ENCODE results near the gene CFAP410. TPM values are rescaled to one million over a fixed set of nuclear protein-coding genes. Genes with fewer than 3 reads are reported as not detected.

Gene CFAP410
- total and polyA plus RNA-seq, 2 of the 13 experiments (the other 11 are each of a cell fraction or from before 2014, with no cell fraction given): 8.0 to 20.1 TPM

DNA sequence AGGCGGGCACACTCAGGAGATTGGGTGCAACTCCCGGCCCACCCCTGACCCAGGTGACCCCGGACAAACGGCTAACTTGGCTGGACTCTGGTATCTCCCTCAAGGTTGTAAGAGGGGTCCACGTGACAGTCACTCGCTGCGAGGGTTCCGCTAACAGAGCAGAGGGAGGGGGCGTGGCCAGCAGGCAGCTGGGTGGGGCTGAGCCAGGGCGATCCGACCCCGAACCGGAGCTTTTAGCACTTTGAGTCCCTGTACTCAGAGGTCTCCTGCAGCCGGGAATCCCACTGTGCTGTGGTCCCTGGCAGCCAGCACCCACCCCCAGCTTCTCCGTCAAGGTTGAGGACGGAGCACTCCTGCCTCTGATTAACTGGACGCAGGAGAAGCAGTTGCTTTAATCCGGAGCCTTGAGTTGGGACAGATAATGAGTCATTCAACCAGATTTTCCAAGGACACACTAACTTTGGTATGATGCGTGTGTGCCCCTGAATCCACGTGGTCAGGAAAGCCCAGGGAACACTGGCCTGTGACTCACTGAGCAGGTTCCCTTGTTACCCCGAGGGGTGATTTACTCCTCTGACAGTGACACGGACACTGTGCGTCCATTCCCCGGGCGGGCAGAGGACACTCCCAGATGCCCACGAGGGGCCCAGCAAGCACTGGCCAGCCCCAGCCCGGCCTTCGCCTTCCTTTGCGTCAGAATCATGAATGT is 31.0 kb upstream of the CFAP410 start:
- Histone ChIP-seq H3K4me3 (replicated peaks in 1 of 3; ENCODE audit: insufficient read depth in 1 of 3, low read depth in 2 of 3, low read length in 3 of 3) (peak overlapping the region; percentile 38 to 63 (median 42); a peak in 5 of 6 replicates), H3K27me3 (ENCODE audit: control insufficient read depth in 1 of 2, insufficient read depth in 2 of 2, low read length in 2 of 2) (peaks cover 0 to 18% of the 10 kb centered on the region in 2 experiments; a peak in 4 of 5 replicates), H2AFZ (ENCODE audit: low read length) (no peak overlapping the region), H3K9me3 (ENCODE audit: low read length) (no peaks in the 10 kb centered on the region), H3K36me3 (replicated peaks in 1 of 2; ENCODE audit: control insufficient read depth in 1 of 2, insufficient read depth in 2 of 2, low read length in 2 of 2) (no peaks in the 10 kb centered on the region), H3K9ac (ENCODE audit: insufficient read depth, low read depth, low read length) (peak overlapping the region; percentile 44; the same call in 1 of the 2 replicates), H3K4me1 (ENCODE audit: insufficient read depth, low read length) (peaks cover 18% of the 10 kb centered on the region), H3K79me2 (ENCODE audit: insufficient read depth, low read length) (no peaks in the 10 kb centered on the region), H3K27ac (ENCODE audit: extremely low read length, insufficient read depth, low read length) (peak overlapping the region; percentile 17), H4K20me1 (ENCODE audit: insufficient read depth, low read length) (no peaks in the 10 kb centered on the region), H3K4me2 (ENCODE audit: low read depth, low read length) (peak overlapping the region; percentile 79)
- DNase-seq (ENCODE audit: low spot score): peak; percentile 54
- BruUV-seq (replicated peaks): no TSS peak
- peak; percentile 83 for ATAC-seq
- CTCF ChIA-PET (ENCODE audit: low intra/inter-chr PET ratio, low total read pairs): no interaction called here
- POLR2A ChIA-PET: interaction anchor here (1.1 kb wide), 1 partner anchor 31 kb away, joined by 4 read pairs; the partner anchor contains the start of gene CFAP410
- intact Hi-C loops (cut with micrococcal nuclease; ENCODE audit: unreplicated experiment): no loop called here
- FAIRE-seq: peak; percentile 37
- in situ Hi-C loops (cut with HindIII; ENCODE audit: extremely low pct_ligation_motif_present, low pct_unique_long_range_greater_than_20kb): no loop called here
- WGBS (ENCODE audit: low lambda C conversion rate): 16% methylated on average over 22 of the region's 29 CpGs
- TF ChIP-seq YEATS4 (CRISPR knock-in tag; IDR thresholded peaks at IDR 0.05; ENCODE audit: borderline replicate concordance) (peak; percentile 50; the same call in 1 of the 2 replicates), NR2F1 (CRISPR knock-in tag; IDR thresholded peaks at IDR 0.05) (peak in 1 of 2 experiments; percentile 66; a peak in 1 of 4 replicates), HMG20B (CRISPR knock-in tag; conservative IDR thresholded peaks at IDR 0.05) (no peak), ZNF790 (CRISPR knock-in tag; IDR thresholded peaks at IDR 0.05; ENCODE audit: borderline replicate concordance) (no peak), ZNF460 (CRISPR knock-in tag; IDR thresholded peaks at IDR 0.05; ENCODE audit: borderline replicate concordance) (no peak), SOX6 (IDR thresholded peaks at IDR 0.05) (no peak), SOX6 (CRISPR knock-in tag; IDR thresholded peaks at IDR 0.05) (peak; percentile 56; the same call in 1 of the 2 replicates), ZNF274 (CRISPR knock-in tag; IDR thresholded peaks at IDR 0.05) (no peak), HNRNPK (IDR thresholded peaks at IDR 0.05; ENCODE audit: low read depth, low read length, poor library complexity, severe bottlenecking) (no peak), DPF2 (CRISPR knock-in tag; IDR thresholded peaks at IDR 0.05; ENCODE audit: borderline replicate concordance, low read depth) (0 out of 2 replicates have a peak, but pooled peaks have one; percentile 37), ZNF335 (CRISPR knock-in tag; IDR thresholded peaks at IDR 0.05) (0 out of 2 replicates have a peak, but pooled peaks have one; percentile 14), NCOA1 (CRISPR knock-in tag; IDR thresholded peaks at IDR 0.05) (no peak), POGZ (CRISPR knock-in tag; IDR thresholded peaks at IDR 0.05) (no peak)
- TF ChIP-seq, protein P1, sequence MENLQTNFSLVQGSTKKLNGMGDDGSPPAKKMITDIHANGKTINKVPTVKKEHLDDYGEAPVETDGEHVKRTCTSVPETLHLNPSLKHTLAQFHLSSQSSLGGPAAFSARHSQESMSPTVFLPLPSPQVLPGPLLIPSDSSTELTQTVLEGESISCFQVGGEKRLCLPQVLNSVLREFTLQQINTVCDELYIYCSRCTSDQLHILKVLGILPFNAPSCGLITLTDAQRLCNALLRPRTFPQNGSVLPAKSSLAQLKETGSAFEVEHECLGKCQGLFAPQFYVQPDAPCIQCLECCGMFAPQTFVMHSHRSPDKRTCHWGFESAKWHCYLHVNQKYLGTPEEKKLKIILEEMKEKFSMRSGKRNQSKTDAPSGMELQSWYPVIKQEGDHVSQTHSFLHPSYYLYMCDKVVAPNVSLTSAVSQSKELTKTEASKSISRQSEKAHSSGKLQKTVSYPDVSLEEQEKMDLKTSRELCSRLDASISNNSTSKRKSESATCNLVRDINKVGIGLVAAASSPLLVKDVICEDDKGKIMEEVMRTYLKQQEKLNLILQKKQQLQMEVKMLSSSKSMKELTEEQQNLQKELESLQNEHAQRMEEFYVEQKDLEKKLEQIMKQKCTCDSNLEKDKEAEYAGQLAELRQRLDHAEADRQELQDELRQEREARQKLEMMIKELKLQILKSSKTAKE (CRISPR knock-in tag; IDR thresholded peaks at IDR 0.05; ENCODE audit: borderline replicate concordance): no peak
- TF ChIP-seq, protein P2, sequence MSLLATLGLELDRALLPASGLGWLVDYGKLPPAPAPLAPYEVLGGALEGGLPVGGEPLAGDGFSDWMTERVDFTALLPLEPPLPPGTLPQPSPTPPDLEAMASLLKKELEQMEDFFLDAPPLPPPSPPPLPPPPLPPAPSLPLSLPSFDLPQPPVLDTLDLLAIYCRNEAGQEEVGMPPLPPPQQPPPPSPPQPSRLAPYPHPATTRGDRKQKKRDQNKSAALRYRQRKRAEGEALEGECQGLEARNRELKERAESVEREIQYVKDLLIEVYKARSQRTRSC (CRISPR knock-in tag; IDR thresholded peaks at IDR 0.05; ENCODE audit: low read depth): no peak
- TF ChIP-seq, protein P3, sequence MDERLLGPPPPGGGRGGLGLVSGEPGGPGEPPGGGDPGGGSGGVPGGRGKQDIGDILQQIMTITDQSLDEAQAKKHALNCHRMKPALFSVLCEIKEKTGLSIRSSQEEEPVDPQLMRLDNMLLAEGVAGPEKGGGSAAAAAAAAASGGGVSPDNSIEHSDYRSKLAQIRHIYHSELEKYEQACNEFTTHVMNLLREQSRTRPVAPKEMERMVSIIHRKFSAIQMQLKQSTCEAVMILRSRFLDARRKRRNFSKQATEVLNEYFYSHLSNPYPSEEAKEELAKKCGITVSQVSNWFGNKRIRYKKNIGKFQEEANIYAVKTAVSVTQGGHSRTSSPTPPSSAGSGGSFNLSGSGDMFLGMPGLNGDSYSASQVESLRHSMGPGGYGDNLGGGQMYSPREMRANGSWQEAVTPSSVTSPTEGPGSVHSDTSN (CRISPR knock-in tag; IDR thresholded peaks at IDR 0.05): no peak
- TF ChIP-seq, protein P4, sequence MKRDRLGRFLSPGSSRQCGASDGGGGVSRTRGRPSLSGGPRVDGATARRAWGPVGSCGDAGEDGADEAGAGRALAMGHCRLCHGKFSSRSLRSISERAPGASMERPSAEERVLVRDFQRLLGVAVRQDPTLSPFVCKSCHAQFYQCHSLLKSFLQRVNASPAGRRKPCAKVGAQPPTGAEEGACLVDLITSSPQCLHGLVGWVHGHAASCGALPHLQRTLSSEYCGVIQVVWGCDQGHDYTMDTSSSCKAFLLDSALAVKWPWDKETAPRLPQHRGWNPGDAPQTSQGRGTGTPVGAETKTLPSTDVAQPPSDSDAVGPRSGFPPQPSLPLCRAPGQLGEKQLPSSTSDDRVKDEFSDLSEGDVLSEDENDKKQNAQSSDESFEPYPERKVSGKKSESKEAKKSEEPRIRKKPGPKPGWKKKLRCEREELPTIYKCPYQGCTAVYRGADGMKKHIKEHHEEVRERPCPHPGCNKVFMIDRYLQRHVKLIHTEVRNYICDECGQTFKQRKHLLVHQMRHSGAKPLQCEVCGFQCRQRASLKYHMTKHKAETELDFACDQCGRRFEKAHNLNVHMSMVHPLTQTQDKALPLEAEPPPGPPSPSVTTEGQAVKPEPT (CRISPR knock-in tag; IDR thresholded peaks at IDR 0.05; ENCODE audit: low read depth): no peak
